HG03196 (cell line): ENCODE data around the gene ENTPD2.
"Not testable (repeated sequence)": the region's sequence is repeated elsewhere in the genome, so short reads cannot be mapped to it uniquely, and the experiment has no call there.

Source experiments
- ATAC-seq: cut with Tn5 transposase; IDR thresholded peaks from one replicate; pipeline ENCODE4 v1.9.1; 2021; ENCODE audit not compliant: unreplicated experiment

ENTPD2 gene

DNA sequence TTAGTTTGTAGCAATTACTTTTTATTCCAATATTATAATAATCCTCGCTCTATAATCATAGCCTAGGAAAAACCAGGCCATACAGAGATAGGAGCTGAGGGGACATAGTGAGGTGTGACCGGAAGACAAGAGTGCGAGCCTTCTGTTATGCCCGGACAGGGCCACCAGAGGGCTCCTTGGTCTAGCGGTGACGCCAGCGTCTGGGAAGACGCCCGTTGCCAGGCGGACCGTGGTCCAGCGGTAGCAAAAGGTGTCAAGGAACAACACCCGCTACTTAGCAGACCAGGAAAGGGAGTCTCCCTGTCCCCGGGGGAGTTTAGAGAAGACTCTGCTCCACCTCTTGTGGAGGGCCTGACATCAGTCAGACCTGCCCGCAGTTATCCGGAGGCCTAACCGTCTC, 49.6 kb downstream of the ENTPD2 start:
- not testable (repeated sequence) for ATAC-seq

DNA sequence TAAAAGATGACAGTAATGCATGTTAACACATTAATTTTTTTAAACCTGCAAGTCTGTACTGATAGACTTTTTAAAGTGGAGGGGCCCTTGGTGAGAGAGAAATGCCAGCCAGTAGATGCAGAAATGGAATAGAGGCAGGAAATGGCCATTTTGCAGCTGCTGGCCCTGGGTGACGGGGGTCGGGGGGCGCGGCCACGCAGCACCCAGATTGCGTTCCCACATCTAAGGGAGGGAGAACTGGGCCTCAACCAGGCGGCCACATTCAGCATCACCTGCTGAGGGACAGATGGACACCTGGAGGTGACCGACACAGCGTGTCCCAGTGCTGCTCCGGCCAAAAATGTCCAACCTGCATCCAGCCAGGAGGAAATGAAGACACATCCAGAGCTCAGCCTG, 51.2 kb downstream of the ENTPD2 start:
- no peak for ATAC-seq

DNA sequence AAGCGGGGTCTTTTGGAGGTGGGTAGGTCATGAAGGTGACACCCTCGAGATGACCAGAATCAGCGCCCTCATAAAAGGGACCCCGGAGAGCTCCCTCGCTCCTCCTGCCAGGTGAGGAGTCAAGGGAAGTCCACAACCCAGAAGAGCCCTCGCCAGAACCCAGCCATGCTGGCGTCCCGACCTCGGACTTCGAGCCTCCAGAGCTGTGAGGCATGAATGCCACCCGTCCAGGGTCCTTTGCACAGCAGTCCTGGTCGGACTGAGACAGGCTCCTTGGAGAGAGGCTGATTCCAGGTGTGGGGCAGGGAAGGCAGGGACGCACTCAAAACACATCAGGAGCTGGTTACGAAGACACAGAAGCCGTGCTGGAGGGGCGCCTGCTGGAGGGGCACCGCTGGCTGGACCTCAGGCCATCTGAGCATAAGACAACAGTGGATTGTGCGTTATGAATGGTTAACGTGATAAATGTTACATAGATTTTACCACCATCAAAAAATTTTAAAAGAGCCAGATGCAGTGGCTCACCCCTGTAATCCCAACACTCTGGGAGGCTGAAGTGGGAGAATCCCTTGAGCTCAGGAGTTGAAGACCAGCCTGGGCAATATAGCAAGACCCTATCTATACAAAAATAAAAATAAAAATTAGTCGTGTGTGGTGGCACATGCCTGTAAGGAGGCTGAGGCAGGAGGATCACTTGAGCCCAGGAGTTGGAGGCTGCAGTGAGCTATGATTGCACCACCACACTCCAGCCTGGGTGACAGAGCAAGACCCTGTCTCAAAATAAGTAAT, 51.8 kb downstream of the ENTPD2 start:
- ATAC-seq, result no peak

DNA sequence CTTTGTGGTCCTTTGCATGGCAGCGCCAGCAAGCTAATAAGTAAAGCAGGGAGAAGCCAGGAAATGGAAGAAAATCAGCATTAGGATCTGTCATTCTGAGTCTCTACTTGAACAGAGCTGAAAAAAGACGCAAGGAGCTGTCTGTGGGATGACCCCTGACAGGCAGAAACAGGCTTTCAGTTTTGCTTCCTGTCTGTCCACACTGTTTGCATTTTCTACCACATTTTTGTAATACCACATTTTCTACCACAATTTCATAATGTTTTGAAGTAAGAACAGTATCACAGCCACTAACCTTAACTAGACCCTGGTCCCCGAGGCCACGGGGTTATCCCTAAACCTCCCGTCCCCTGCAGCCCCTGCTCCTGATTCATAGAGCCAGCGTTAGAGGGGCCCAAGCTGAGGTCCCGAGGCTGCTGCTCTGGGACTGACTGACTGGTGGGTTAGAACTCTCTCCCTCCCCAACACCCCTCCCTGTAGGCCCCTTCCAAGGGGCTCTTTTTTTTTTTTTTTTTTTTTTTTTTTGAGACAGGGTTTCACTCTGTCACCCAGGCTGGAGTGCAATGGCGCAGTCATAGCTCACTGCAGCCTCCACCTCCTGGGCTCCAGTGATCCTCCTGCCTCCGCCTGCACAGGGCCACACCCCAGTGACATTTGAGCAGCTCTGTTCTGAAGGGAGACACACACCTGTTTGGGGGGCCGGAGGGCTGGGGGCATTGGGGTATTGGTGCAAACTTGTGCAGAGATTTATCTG, 53.5 kb downstream of the ENTPD2 start:
- peak; percentile 72 for ATAC-seq
